GM18858 (cell line): Measurements from ENCODE around the gene ENTPD8.
"Not testable (repeated sequence)": the region's sequence is repeated elsewhere in the genome, so short reads cannot be mapped to it uniquely, and the experiment has no call there.

Experiments
- ATAC-seq: cut with Tn5 transposase; IDR thresholded peaks from one replicate; pipeline ENCODE4 v1.9.1; 2021; ENCODE audit not compliant: unreplicated experiment

Gene ENTPD8

GRCh38 chr9:137476856-137477255 lies 35.7 kb upstream of the ENTPD8 start:
- ATAC-seq, result no peak

DNA sequence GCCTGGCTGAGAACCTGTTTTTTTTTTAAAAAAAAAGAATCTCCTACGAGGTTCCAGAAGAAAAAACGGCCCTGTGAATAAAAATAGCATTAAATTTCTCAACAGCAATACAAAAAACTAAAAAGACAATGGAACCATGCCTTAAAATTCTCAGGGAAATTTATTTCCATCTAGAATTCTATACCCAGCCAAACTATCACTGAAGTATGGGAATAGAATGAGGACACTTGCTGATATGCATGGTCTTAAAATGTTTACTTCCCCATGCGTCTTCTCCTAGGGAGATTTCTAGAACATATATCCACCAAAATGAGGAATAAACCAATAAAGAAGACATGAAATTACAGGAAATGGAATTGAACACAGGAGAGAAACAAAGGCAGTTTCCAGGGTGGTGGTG lies 34.5 kb upstream of the ENTPD8 start:
- ATAC-seq, result no peak

DNA sequence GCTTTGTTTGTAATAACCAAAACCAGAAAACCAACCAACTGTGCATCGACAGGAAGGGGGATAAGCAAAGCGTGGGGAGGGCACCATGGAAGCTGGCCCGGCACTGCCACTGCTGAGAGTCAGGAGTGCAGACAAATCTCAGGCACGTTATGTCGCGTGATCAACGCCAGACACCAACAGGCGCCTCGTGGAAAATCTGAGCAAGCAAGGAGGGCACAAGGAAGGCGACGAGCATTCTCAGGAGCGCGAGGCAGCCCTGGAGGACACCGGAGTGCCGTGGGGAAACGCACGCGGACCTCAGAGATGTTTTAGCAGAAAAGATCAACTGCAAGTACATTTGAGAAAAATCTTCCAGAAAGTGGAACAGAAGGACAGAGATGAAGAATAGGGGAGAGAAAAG lies 33.1 kb upstream of the ENTPD8 start:
- ATAC-seq, result no peak

DNA sequence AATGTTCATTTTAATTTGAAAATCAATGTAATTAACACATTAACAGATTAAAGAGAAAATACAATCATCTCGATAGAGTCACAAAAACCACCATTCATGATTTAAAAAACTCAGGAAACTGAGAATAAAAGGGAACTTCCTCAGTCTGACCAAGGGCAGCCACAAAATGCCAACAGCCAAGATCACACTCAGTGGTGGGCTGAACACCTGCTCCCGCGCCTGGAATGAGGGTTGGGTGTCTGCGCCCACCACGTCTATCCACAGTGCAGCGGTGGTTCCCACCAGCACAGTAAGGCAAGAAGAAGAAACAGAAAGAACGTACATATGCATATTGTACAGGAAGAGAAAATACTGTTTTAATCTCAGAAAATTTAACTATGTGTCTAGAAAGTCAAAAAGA lies 29.6 kb upstream of the ENTPD8 start:
- no peak for ATAC-seq

DNA sequence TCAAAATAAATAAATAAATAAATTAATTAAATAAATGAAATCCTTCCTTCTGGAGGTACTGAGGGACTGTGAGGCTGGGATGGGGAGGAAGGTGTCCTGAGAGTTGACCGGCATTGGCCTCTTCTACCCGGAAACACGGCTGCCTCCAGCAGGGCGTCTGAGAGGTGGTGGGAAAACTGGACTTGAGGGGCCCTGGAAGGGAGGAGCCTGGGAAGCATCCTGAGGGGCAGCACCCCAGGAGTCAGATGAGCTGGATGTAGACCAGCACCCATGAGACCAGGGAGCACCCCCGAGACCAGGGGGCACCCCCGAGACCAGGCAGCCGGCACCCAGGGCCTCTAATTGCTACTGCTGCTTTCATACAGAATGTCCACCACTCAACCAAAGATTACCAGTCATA lies 26.7 kb upstream of the ENTPD8 start:
- no peak for ATAC-seq

DNA sequence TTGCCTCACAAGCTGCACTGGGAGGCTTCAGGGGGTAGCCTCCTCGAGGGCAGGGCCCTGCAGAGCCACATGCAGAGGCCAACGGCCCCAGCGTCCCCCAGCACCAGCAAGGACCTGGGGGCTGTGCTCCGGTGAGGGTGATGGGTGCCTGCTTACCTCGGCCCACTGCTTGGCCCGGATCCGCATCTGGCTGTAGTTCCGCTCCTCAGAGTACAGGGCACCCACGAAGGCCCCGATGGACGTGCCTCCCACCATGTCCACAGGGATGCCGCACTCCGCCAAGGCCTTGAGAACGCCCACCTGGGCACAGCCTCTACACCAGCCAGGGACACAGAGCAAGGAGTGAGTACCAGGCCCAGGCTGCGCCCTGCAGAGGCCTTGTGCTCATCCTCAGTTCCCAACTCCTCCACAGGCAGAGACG lies 26.0 kb upstream of the ENTPD8 start:
- ATAC-seq, result no peak

- not testable (repeated sequence) for ATAC-seq
These were observed 25.4 kb upstream of the ENTPD8 start for GRCh38 chr9:137466389-137467085.

DNA sequence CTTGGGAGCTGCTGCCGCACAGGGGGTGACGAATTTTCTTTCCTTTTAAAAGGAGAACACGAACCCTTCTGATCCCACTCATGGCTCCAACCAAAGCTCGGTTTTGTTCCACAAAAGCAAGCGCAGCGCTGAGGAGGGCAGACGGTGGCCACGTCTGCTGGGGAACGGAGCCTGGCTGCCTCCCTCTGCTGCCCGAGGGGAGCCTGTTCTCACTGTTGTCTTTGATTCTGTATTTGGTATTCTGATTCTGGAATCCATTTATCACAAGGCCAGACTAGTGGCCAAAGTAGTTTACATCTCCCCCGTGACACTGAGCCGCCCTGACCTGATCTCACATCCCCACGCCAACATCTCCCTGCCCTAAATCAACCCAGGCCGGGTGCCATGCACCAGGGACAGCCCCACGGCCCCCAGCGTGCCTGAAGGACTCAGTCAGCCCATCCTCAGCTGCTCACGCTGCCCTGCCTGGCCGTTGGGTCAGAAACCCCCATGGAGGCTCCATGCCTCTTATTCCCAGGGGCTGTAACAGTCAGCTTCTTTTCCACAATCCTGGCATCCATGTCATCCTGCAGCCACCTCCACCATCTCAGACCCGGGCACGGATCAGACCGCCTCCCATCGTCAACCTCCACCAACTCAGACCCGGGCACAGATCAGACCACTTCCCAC lies 24.7 kb upstream of the ENTPD8 start:
- no peak for ATAC-seq

DNA sequence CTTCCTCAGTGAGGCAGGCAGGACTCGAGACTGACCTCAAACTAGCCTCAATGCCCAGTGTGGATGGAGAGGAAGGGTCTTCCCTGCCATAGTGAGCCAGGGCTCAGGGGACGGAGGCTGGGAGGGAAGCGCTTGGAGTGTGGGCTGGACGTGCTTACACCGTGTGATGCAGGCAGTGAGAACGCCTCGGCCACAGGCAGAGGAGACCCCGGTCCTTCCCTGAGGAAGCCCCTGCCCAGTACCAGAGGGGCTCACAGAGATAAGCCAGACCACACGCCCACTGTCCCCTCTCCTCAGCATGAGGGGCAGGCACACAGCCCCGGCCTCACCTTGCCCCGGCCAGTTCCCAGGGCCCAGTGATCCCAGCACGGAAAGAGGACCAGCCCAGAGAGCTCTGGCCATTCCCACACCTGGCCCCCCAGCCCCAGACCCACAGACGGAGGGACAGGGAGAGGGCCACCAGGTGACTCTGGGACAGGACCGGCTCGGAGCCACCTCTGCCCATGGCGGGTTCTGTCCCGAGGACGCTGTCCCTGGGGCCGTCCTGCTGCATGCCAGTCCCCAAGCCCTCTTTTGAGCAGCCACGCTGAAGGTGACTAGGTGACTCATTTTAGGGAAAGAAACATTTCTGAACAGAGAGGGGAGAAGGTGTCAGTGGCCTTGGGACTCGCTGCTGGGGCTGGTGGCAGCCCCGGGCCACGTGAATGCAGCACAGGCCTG lies 24.0 kb upstream of the ENTPD8 start:
- ATAC-seq, result no peak

GRCh38 chr9:137464291-137464999 lies 23.3 kb upstream of the ENTPD8 start:
- no peak for ATAC-seq

- no peak for ATAC-seq
These were observed 22.8 kb upstream of the ENTPD8 start for GRCh38 chr9:137463931-137464290.

- ATAC-seq, result no peak
These were observed 22.1 kb upstream of the ENTPD8 start for GRCh38 chr9:137462986-137463930.

- ATAC-seq, result no peak
These were observed 21.3 kb upstream of the ENTPD8 start for GRCh38 chr9:137462396-137462985.

DNA sequence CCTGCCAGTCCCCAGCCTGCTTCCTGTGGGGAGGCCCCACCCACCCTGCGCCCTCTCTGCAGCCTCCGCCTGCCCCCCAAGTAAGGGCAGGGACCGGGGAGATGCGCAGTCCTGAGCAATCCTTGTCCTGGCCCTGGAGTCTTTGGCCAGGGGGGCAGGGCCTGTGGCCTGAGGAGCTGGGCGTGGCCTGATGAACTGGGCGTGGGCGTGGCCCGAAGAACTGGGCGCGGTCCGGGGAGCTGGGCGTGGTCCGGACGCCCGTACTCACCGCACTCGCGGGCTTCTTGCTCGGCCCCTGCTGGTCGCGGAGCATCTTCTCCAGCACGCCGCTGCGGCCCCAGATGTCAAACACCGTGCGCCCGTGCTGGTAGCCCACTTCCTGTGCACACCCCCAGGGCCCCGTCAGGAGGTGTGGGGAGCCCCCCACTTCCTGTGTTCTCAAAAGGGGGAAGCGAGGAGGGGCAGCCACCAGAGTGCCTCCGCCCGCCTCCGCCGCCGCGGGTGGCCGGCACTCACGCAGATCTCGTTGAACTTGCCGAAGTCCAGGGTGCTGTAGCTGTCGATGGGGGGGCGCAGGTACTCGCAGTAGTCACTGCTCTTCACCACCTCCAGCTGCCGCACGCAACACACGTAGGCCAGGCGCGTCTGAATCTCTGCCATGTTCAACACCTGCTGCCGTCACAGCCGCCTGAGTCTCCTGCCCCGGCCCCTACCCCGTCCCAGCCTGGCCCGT lies 20.7 kb upstream of the ENTPD8 start:
- ATAC-seq, result peak; percentile 39

- ATAC-seq, result no peak
These were observed 20.1 kb upstream of the ENTPD8 start for GRCh38 chr9:137461316-137461662.

- ATAC-seq, result no peak
These were observed 19.5 kb upstream of the ENTPD8 start for GRCh38 chr9:137460363-137461315.

GRCh38 chr9:137459601-137460362 lies 18.6 kb upstream of the ENTPD8 start:
- no peak for ATAC-seq

- peak; percentile 59 for ATAC-seq
These were observed 18.0 kb upstream of the ENTPD8 start, which contains the start of gene NSMF for GRCh38 chr9:137459152-137459600. Gene NSMF, minus strand, starts transcription at chr9:137459334. Its CDS starts 232 bp downstream, at chr9:137459102.
